ENCODE data around the gene LTBP2.

DNA sequence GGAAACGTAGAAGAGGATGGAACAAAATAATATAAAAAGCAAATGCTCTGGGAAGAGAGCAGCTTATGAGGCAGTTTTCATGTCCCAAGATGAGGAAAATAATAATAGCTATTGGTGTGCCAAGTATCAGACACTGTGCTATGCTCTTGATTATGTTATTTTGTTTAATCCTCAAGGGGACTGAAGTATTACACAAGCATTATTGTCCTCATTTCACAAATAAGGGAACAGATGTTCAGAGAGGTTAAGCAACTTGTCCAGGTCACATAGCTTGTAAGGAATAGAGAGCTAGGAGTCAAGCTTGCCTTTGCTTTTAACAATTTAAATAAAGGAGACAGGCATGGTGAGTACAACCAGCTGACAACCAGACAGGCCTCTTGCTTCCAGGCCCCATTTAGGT, 26.9 kb upstream of the LTBP2 start:
- TF ChIP-seq CTCF (conservative IDR thresholded peaks at IDR 0.05) = no peak
- TF ChIP-seq EZH2 (IDR thresholded peaks at IDR 0.05; ENCODE audit: low read depth) = no peak

Measured in PC-9 (cell line).